ENCODE measurements around the gene GCH1.
"Not testable (repeated sequence)": the region's sequence is repeated elsewhere in the genome, so short reads cannot be mapped to it uniquely, and the experiment has no call there.

The GCH1 gene

DNA sequence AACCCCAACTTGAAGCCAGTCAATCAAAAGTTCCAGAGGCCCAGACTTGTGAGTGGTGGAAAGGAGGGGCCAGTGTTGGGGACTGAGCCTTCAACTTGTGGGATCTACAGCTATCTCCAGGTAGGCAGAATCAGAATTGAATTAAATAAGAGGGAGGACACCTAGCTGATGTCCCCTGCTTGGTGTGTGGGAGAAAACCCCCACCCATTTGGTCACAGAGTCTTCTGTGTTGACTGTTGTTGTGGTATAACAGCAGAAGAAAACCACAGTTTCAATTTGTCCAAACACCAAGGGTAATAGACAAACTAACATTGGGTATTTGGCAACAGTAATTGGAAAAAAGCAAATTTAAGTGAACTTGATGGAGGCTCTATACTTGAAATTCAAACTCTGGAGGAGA, 3.4 kb upstream of the GCH1 start:
- DNase-seq = no peak

GRCh38 chr14:54902143-54902520, 494 bp downstream of the GCH1 start:
- DNase-seq = peak; percentile 89

GRCh38 chr14:54901380-54902142, 1.1 kb downstream of the GCH1 start:
- no peak for DNase-seq

DNA sequence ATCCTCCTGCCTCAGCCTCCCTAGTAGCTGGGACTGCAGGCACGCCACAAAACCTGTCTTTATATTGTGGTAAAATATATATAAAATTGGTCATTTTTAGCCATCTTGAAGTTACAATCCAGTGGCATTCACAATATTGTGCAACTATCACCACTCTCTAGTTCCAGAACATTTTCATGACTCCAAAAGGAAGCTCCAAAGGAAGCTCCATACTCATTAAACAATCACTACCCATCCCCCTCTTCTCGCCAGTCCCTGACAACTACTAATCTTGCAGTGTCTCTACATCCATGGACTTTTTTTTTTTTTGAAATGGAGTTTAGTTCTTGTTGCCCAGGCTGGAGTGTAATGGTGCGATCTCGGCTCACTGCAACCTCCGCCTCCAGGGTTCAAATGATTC, 3.1 kb downstream of the GCH1 start:
- DNase-seq = no peak

GRCh38 chr14:54897809-54898555, 4.6 kb downstream of the GCH1 start:
- not testable (repeated sequence) for DNase-seq

DNA sequence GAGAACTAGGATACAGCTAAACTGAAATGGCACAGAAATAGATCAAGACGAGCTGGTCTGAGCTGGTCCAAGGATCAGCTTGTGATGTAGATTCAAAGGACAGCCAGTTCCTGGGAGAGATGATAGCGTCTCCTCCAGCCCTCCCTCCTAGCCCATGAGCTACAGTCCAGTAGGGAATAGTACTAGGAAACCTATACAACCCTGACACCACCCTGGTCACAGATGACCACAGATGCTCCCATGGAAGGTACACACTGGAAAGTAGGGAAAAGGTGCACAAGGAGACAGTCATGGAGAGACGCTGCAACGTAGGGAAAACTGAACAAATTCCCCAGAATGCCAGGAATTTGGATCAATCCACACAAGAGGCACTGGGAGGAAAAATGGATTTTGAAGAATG, 6.9 kb downstream of the GCH1 start:
- no peak for DNase-seq

DNA sequence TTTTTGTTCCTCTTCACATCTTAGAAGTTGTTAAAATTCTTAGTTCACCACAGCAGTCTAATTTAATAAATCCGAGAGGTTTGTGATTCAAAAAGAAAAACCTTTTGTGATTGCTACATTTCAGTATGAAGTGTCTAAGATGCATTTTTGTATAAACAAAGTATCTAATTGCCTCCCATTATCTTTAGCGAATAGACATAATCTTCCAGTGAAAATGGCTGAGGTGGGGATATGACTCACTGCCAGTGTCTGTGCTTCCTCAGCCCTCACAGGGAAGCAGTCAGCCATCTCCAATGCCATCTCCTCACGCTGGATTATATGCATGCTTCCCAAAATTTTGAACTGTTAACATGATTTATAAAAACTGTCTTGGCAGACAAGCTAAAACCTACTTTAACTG, 7.6 kb downstream of the GCH1 start:
- DNase-seq = no peak

DNA sequence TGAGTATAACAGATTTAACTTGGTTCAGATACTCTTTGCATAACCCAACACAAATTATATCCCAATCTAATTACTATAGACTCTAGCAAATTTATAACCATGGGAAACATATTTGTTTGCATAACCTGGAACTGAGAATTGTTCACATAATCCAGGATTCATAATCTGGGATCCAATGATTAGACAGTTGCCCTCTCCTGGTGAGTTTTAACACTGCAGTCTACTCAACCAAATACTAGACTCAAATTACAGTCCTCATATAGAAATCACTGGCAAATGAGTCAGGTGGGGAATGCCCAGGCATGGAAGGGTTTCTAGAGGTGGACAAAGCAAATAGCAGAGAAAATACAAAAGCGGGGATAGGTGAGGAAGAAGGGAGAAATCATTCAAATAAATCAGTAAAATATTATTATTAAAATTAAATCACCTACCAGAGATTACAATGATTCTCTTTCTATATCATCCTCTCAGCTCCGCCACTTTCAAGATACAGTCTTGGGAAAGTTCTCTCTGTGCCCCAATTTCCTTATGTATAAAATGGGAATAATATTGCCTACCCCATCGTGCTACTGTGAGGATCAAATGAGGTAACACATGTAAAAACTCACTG, 9.4 kb downstream of the GCH1 start:
- no peak for DNase-seq

GRCh38 chr14:54891471-54892245, 11.0 kb downstream of the GCH1 start:
- DNase-seq = no peak

GRCh38 chr14:54890788-54891187, 11.8 kb downstream of the GCH1 start:
- no peak for DNase-seq

- DNase-seq = no peak
Observed at GRCh38 chr14:54889919-54890318, 12.7 kb downstream of the GCH1 start.

- no peak for DNase-seq
Observed at GRCh38 chr14:54882521-54882920, 20.1 kb downstream of the GCH1 start.

- no peak for DNase-seq
Observed at GRCh38 chr14:54881761-54882401, 20.7 kb downstream of the GCH1 start.

DNA sequence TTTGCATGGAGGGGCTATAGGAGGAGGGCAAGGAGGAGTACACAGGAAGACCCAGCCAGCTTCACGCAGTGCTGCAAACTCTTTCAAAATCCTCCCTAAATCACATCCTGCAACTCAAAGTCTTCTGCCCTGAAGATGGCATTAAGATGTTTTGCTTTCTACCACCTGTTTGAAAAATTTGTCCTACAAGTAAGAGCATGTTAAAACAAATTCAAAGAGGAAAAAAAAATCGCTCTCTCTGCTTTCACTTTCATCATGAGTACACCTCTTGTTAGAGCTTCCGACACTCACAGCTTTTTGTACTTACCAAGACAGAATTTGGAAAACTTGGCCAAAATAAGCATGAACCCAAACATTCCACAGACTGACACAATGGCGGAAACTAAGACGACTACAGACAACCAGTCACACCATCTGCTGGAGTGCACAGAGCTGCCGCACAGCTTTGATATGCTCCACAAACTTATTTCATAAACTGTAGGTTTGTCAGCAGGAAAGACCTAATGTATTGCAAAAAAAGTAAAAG, 21.3 kb downstream of the GCH1 start:
- peak; percentile 71 for DNase-seq

- DNase-seq = no peak
Observed at GRCh38 chr14:54877703-54878021, 25.0 kb downstream of the GCH1 start.

- no peak for DNase-seq
Observed at GRCh38 chr14:54877015-54877702, 25.5 kb downstream of the GCH1 start.

DNA sequence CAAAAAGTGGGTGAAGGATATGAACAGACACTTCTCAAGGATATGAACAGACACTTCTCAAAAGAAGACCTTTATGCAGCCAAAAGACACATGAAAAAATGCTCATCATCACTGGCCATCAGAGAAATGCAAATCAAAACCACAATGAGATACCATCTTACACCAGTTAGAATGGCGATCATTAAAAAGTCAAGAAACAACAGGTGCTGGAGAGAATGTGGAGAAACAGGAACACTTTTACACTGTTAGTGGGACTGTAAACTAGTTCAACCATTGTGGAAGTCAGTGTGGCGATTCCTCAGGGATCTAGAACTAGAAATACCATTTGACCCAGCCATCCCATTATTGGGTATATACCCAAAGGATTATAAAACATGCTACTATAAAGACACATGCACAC, 27.0 kb downstream of the GCH1 start:
- DNase-seq = not testable (repeated sequence)

- DNase-seq = not testable (repeated sequence)
Observed at GRCh38 chr14:54870154-54871090, 32.2 kb downstream of the GCH1 start.

GRCh38 chr14:54867011-54867410, 35.6 kb downstream of the GCH1 start:
- DNase-seq = no peak

- no peak for DNase-seq
Observed at GRCh38 chr14:54866588-54866987, 36.0 kb downstream of the GCH1 start.

GRCh38 chr14:54864526-54864925, 38.1 kb downstream of the GCH1 start:
- no peak for DNase-seq
